ENCODE results near the gene LYRM9.
"Not testable (repeated sequence)": the region's sequence is repeated elsewhere in the genome, so short reads cannot be mapped to it uniquely, and the experiment has no call there.

Gene LYRM9

DNA sequence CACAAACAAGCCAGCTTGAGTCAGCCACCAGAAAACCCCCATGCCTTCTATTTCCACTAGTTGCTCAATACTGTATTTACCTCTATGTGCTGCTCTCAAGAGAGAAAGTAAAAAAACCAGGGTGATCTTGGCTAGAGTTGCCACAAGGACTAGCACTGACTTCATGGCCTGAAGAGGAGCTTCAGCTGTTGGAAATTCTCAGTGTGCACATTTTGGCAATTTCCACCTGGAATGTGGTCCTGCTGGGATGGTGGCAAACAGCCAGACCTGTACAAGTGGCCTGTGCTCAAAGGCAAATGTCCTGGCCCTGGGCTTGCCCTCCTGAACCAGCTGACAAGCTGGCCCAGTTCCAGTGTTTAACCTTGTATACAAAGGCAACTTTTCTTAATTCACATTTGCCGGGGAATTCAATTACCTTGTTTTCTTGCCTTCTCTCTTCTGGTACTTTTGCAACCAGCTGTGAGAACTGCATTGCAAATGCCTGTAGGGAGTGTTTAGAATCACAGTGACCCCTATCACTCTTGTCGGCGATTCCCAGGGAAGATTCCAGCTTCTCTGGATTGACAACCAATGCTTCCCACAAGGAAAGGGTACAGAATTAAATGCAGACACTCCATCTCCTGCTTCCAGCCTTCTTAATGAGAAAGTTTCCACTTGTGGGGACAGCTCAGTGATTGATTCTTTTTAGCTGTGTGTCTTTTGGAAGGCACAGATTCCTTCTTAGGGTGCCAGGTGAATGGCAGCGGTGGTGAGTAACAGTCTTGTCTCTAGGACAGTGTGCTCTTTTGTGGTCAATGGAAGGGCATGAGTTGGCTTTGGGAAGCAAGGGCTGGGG is 53.4 kb downstream of the LYRM9 start:
- DNase-seq (ENCODE audit: low spot score): not testable (repeated sequence)

DNA sequence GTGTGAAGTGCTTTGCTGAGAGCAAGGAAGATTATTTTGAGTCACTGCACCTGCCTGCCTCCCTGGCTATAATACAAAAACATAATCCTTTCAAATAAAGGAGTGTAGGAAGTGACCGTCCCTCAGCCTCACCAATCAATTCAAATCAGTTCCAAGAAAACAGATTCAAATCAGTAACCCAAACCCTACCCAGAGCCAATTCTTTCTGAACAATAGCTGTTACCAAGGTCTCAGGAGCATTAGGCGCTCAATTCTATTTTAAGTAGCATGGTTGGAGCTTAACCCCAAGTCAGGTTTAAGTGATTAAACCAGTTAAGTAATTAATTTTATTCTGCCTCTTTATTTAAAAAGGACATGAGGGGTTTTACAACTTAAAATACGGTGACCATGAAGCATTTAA is 54.6 kb downstream of the LYRM9 start:
- DNase-seq (ENCODE audit: low spot score): not testable (repeated sequence)

DNA sequence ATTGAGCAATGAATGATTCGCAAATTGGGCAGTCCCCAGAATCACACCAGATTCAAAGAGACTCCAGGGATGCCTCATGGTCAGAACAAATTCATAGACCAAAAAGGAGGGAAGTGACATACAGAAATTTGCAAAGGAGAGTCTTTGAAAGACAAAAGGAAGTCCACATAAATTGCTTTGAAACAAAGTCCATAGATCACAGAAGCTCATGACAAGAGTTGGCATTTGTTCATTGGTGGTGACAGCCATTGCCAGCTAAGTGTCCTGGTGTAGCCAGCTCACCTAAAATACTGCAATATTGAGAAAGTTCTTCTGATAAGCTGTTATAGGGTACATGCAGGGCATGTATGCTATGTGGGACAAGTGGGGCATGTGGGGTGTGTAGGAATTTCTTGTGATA is 55.4 kb downstream of the LYRM9 start:
- DNase-seq (ENCODE audit: low spot score): not testable (repeated sequence)

DNA sequence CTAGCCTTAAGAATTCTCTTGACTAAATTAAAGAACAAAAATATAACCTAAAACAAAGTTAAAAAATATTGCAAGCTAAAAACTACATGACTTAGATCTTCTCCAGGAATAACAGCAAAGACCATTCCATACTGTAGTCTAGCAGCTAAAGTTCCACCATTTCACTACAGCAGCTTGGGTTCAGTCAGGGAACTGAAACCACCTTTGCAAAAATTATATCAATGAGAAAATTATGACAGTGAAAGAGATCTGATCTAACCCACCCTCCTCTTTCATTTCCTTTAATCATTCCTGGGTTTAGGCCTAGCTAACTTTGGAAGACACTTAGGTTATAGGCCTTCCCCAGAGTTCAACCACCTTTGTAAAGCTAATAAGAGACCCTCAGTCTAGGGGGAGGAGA is 56.5 kb downstream of the LYRM9 start:
- DNase-seq (ENCODE audit: low spot score): no peak

DNA sequence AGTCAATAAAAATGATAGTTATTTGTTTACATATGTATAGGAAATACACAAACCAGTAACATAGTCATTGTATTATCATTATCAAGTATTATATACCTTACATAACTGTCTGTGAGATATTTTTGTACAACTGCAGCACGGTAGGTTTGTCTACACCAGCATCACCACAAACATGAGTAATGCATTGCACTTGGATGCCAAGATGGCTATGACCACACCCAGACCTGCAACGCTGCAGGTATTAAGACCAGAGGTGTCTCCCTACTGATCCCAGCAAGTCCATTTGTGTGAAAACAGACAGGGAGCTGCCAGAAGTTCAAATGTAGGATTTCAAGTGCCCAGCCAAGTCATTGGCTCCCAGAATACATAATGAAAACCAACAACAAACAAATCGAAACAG is 58.6 kb downstream of the LYRM9 start:
- no peak for DNase-seq (ENCODE audit: low spot score)

DNA sequence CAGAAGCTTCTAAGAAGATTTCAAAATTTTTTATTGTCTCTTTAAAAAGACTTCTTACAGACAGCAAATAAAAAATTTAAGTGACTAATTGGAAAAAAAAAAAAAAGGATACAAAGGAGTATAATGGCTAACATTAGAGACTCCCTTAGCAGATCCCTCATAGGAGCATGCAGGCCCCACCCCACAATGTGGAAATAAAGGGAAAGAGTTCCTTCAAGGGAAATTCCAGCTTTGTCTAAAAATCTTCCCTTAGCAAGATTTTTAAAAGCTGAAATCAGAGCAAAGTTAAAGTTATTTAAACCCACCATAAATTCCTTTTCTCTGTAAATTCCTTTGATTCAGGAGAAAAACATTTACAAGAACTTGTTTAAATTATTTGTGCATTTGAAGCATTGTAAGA is 60.3 kb downstream of the LYRM9 start:
- DNase-seq (ENCODE audit: low spot score): no peak

DNA sequence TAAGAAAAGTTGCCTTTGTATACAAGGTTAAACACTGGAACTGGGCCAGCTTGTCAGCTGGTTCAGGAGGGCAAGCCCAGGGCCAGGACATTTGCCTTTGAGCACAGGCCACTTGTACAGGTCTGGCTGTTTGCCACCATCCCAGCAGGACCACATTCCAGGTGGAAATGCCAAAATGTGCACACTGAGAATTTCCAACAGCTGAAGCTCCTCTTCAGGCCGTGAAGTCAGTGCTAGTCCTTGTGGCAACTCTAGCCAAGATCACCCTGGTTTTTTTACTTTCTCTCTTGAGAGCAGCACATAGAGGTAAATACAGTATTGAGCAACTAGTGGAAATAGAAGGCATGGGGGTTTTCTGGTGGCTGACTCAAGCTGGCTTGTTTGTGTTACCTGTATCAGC is 63.3 kb downstream of the LYRM9 start:
- DNase-seq (ENCODE audit: low spot score): not testable (repeated sequence)

DNA sequence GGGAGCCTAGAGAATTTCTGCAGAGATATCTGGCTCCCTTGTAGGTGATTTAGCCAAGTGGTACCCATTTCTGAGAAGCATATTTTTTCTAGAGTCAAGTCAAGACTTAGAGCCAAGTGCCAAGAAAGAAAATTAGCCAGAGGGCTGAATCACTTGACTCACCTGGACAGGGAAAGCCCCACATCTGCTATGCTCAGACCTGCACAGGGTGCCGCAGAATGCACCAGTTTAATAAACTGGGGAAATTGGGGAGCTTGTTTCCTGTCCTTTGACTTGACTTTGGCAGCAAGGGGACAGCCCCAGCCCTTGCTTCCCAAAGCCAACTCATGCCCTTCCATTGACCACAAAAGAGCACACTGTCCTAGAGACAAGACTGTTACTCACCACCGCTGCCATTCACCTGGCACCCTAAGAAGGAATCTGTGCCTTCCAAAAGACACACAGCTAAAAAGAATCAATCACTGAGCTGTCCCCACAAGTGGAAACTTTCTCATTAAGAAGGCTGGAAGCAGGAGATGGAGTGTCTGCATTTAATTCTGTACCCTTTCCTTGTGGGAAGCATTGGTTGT is 63.9 kb downstream of the LYRM9 start:
- not testable (repeated sequence) for DNase-seq (ENCODE audit: low spot score)
